NCI-H82 treated with DMSO at 0.1 percent for 48 hours (cell line): Measurements from ENCODE around the gene SASS6.

Experiments used
- DNase-seq: peaks from one replicate; lab custom pipeline; 2025; ENCODE audit not compliant: unreplicated experiment; lab: John Stamatoyannopoulos, UW

The SASS6 gene

DNA sequence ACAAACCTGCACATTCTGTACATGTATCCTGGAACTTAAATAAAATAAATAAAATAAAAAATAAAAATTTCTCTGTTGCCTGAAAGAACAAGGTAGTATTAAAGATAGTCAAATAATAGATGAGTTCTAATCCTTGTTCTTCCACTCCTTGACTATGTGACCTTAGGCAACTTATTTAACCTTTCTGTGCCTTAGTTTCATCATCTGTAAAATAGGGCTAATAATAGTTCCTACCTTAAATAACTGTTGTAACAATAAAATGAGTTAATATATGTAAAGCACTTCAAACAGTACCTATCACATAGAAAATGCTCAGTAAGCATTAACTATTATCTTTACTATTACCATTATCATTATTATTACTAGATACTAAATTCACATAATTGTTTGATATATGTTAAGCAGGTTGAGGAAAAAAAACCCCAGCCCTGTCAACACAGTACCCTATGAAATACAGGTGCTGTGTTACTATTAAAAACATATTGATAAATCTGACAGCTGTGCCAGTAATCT lies 23.1 kb downstream of the SASS6 start:
- no peak for DNase-seq

DNA sequence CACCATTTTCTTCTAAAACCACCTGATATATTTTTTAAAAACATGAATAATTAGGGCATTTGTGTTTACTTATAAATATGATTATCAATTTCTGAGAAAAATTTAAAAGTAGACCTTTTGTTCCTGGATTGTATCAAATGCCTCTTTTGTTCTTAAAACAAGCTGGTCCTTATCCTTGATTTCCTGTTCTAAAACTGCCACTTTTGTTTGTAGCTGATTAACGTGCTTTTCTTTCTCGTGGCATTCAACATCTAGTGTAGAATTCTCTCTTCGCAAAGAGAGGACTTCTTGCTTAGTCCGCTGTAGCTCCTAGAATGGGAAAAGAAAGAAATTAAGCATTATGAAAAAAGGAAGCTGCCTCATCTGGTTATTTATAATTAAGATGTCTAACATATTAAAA lies 25.0 kb downstream of the SASS6 start:
- no peak for DNase-seq

DNA sequence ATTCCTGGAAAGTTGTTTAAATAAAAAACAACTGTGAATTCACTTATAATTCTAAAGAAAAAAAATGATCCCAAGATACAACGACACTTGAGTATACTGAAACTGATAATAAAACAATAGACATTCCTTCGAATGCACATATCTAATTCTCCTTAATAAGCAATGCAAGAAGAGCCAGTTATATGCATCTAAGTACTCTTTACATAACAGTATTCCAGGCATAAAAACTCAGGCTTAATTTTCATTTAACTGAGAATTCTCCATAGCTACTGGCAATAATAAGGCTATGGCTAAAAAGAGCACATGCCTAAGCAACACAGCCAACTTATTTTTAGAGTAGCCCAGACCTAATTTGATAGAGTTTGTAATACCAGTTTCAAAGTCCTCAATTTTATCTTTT lies 31.2 kb downstream of the SASS6 start:
- no peak for DNase-seq

DNA sequence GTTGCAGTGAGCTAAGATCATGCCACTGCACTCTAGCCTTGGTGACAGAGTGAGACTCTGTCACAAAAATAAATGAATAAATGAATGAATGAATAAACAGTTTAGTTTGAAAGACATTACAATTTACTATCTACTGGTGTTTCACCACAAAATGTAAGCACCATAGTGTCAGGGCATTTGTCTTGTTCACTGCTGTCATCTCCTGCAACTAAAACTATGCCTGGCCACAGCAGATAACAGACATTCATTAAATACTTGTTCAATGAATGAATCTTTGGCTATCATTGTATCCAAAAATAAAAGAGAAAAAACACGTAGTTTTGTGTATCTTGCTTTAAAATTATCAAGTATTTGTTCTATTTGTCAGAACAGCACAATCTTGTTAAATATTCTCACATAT lies 32.5 kb downstream of the SASS6 start:
- DNase-seq = no peak

DNA sequence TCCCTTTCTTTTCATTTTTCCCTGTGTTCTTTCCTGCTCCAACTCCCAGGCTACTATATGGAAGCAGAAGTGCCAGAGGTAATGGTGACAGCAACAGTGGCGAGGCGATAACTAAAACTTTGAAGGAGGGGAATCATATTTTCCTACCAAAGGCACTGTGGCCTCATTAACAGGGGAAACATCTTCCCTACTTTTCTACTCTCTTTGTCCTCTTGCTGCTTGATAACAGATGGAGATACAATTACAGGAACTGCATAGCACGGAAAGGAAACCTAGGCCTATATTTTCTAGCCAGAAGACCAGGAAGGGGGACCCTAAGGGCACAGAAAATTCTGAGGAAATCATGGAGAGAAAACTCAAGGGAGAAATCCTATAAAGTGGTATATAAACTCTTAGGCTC lies 42.3 kb downstream of the SASS6 start:
- DNase-seq = no peak

DNA sequence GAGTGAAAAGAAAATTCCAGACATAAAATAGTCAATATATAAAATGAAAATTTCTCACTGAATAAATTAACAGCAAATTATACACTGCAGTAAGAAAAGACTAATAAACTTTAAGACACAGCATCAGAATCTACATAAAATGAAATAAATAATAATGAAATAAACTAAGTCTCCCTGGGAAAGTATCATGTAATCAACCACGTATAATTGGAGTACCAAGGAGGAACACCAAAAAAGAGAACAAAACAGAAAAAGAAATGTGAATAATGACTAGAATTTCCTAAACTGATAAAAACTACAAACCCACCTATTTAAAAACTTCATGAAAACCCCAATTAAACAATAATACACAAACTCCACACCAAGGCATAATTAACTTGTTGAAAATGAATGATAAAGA lies 43.6 kb downstream of the SASS6 start:
- no peak for DNase-seq

DNA sequence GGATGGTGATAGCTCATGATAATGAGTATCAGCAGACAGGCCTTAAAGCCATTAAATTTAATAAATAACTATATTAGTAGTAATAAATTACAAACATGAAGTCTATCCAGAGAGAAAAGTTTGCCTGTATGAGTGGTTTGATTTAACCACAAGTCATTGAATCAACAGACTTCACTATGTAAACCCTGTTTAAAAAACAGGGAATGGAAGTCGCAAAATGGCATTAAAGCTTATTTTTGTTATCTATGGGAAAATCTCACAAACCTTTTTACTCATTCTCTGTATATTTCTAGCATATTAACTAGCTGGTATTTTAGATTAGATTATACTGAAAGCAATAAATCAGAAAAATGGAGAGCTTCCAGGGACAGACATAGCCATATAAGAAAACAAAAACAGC lies 45.3 kb downstream of the SASS6 start:
- no peak for DNase-seq

DNA sequence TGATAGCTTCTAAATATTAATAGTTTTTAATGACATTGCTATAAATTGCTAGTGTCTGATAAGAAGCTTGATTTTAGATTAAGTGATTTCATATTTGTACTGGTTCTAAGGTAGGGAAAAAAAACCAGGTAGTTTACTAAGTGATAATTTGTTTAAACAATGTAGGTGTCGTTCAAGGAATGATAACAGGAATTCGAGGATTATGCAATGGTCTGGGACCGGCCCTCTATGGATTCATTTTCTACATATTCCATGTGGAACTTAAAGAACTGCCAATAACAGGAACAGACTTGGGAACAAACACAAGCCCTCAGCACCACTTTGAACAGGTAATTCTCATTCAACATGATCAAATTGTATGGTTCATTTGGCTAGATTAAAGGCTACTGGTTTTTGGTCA lies 52.4 kb downstream of the SASS6 start:
- DNase-seq = no peak

DNA sequence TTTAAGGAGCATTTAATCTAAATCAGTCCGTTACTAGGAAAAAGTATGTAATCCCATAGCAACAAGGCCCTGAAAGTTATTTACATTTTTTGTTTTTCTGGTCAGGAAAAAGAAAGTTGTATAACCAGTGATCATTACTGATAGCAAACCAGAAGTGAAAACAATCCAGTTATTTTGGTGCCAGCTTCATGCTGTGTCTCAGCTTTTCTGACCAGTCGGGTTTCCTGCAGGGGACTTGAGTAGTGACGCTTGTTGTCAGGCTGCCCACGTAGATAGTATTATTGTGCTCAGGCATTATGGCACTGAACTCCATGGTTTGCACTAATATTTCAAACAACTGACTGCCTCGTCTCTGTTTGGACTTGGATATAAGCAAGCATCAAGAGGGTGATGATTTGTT lies 55.2 kb downstream of the SASS6 start:
- DNase-seq = no peak

DNA sequence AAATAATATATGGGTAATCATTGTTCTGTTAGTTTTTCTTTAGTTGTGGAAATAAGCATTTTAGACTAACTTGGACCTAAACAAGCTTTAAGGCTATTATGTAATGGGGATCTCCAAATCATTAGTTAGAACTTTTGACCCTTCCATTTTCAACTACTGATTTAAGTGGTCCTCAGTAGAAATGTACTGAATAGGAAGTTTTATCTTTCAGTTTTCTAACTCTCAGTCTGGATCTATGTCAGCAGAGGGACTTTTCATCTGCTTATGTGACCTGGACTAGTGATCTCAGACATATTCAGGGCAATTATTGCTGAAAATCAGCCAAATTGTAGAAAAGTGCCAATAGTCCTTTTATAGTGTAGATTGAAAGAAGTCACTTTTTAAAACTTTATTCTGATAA lies 56.0 kb downstream of the SASS6 start:
- DNase-seq = no peak

DNA sequence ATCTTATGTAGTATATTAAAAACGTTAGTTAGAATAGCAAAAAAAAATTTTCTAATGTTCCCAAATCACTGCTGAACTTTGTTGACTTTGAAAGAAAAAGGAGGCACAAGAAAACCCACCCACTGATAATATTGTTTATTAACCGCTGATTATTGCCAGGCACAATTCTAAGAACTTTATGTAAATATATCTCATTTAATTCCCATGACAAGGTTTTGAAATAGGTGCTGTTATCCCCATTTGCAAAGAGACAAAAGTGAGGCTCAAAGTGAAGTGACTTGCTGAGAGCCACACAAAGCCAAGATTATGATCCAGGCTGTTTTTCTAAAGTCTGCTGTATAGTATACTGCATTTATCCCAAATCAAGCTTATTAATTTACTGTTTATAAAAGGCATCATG lies 56.4 kb downstream of the SASS6 start:
- no peak for DNase-seq

DNA sequence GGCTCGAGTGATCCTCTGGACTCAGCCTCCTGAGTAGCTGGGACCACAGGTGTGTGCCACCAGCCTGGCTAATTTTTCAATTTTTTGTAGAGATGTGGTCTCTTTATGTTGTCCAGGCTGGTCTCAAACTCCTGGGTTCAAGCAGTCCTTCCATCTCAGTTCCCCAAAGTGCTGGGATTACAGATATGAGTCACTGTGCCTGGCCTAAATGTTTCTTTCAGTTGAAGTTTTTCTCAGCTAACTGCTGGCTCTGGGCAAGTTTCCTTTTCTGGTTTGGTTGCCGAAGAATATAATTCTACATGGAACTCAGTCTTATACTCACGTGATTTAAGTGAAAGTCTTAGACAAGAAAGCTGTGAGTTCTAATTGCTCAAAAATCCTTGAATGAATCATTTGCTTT lies 57.0 kb downstream of the SASS6 start:
- DNase-seq = no peak

DNA sequence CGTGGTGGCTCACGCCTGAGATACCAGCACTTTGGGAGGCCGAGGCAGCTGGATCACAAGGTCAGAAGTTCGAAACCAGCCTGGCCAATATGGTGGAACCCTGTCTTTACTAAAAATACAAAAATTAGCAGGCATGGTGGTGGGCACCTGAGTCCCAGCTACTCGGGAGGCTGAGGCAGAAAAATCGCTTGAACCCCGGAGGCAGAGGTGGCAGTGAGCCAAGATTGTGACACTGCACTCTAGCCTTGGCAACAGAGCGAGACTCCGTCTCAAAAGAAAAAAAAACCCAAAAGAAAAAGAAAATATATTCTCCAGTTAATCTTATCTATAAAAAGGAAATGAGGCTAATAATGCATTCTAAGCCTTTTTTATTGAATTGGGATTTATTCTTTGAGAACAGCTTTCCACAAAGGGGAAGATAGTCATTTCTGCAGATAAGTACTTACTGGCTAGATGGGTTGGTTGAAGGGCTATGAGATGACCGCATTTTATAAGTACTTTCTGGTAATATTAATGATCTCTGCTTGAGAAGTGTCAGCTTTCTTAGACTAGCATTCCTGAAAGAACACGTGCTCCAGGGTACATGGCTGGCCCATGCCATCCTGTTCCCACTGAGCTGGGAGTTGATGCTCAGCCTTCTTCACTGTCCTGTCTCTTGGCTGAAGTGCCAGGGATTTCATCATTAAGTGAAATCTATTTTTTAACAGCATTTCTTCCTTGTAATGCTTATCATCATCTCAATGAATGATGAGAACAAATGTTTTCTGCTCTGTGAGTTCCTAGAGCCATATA lies 57.9 kb downstream of the SASS6 start:
- no peak for DNase-seq

DNA sequence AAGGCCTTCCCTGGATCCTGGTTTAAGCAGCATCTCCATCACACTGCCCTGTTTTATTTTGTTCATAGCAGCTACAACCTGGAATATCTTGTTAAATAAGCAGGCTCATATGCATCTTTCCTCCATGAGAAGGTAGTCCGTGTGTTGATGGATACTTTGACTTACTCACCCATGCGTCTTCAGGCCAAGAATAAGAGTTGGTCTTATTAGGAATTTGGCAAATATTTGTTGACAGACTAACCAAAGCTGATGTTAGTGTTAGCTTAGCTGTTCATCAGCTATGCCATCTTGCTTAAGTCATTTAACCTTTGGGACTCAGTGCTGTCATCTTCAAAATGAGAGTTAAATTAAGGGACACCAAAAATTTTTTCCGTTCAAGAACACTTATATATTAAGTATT lies 59.2 kb downstream of the SASS6 start:
- DNase-seq = no peak

DNA sequence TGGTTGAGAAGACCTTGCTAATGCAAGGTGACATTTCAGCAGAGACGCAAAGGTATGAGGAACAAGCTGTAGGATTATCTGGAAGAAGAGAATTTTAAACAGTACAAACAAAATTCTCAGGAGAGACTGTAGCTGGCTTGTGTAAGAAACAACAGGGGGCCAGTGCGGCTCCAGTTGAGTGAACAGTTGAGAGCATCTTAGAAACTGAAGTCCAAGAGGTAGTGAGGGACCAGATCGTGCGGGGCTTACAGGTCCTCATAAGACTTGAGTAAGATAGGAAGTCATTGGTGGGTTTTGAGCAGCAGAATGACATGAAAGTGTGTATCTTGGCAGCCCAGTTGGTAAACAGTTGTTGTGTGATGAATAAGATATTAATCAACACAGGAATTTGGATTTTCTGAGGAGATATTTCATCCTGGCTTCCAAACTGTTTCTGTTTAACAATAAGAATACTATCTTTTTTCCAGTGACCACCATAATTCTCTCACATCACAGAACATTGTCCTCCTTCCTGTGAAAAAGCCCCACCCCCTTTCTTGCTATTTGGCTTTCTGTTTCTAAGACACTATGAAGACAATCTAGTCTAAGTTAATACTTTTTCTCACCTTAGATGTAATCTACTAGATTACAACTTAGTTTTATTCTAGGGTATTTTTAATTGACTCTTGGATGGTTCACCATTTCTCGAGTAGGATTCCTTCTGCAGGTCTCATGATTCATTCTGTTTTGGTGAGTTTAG lies 62.4 kb downstream of the SASS6 start:
- DNase-seq = no peak

DNA sequence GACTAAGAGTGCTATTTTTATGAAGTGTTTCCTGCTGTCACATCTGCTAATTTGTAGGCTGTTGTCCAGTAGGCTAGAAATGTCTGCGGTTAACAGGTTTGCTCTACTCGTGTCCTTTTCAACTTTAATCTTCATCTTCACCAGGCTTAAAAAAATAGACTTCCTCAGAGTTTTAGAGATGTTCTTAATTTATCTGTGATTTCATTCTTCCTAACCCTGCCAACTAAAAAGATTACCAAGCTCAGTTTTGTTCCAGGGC lies 66.8 kb downstream of the SASS6 start:
- DNase-seq = no peak

DNA sequence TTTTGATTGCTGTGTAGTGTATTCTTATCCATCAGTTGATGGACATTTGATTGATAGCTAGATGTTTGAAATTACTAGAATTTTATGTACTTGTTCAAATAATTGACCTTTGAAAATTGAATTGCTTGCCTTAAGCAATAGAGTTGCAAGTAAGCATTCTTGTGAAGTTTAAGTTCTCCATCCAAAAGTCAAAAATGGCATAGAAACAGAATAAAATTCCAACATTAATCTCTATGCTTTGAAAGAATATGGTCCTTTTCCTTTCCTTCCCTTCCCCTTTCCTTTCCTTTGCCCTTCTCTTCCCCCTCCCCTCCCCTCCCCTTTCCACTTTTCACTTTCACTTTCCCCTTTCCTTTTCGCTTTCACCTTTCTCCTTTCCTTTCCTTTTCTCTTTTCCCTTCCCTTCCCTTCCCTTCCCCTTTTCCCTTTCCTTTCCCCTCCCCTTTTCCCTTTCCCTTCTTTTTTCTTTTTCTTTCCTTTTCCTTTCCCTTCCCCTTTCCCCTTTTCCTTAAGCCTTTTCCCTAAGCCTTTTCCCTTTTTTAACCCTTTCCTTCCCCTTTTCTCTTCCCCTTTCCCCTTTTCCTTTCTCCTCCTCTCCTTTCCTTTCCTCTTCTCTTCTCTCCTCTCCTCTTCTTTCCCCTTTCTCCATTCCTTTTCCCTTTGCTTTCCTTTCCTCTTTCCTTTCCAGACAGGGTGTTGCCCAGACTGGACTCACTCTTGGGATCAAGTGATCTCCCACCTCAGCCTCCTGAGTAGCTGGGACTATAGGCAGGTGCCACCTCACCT lies 67.4 kb downstream of the SASS6 start:
- DNase-seq = no peak

DNA sequence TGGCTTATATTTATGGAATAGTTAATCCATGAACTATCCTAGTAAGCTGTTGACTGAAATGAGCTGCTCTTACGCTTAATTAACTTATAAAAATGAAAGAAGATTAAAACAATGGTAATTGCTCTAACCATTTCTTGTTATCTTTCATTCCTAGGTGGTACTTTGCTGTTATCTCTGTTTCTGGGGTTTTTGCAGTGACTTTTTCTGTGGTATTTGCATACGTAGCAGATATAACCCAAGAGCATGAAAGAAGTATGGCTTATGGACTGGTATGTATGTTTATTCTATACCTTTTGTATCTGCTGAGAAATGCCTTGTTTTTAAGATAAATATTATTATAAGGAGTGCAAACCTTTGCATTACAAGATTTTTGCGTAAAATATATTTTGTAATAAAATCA lies 71.0 kb downstream of the SASS6 start:
- DNase-seq = no peak

DNA sequence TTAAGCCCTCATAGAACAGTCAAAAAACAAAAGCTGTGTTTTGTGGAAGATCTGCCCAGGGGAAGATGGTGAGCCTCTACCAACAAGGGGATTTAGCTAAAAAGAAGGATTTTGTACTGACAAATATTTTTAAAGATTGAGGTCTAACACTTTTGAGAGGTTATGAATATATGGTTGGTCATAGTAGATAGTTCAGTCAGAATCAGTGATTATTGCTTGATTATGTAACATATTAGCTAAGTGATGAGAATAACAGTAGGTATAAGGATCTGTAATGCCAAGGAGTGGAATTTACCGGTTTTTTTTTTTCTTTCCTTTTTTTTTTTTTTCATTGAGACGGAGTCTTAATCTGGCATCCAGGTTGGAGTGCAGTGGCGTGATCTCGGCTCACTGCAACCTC lies 79.0 kb downstream of the SASS6 start:
- DNase-seq = no peak

DNA sequence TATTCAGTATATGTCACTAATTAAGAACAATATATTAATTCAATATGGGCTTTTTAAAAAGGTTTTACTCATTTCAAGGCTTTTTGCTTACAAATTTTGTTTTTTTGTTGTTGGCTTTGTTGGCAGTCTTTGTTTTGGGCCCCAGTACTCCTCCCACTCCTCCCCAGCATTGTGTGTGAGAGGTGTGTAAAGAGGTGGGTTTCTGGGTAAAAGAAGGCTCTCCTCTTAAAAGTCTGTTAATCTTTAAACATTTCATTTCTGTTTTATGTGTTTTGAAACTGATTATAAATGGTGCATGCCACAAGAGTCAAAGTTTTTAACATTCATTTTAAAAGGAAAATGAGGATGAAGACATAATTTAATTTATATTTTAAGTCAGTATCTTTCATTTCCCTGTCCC lies 79.6 kb downstream of the SASS6 start:
- DNase-seq = no peak

DNA sequence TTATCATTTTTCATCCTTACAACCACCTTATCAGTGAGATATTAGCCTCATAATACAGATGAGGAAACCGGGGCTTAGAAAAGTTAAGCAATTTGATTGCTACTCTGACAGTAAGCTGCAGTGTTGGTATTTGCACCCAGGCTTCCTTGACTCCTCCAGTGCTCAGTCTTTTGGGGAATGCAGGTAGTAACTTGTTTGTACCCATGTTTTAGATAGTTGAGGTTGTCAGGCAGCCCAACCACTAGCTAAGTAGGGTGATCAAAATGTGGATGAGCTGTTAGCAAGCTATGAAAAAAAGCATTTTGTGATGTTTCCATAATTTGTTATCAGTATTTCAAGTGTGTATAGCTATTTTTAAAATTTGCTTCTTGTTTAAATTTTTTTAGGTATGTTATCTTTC lies 80.8 kb downstream of the SASS6 start:
- DNase-seq = no peak

DNA sequence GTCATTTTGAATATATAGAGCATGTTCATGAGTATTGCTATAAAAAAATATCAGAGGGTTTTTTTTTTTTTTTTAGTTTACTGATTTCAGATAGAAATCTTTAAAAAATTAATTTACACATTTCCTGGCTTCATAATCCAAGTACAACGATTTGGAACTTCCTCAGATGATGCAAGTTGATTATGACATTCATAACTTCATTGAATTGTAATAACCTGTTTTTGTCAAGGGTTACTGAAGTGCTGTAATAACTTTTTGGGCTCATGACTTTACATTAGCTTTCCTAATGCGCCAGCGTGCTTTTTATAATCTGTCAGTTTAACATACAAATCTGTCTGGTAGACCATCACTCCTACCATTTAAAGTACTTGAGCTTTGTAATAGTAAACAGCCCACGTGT lies 81.3 kb downstream of the SASS6 start:
- DNase-seq = no peak
